ENCODE results near the gene MRFAP1. TPM values are rescaled to one million over a fixed set of nuclear protein-coding genes. Genes with fewer than 3 reads are reported as not detected.

The MRFAP1 gene
- total and polyA plus RNA-seq, 7 donors = 216 to 539 (median 300) TPM

DNA sequence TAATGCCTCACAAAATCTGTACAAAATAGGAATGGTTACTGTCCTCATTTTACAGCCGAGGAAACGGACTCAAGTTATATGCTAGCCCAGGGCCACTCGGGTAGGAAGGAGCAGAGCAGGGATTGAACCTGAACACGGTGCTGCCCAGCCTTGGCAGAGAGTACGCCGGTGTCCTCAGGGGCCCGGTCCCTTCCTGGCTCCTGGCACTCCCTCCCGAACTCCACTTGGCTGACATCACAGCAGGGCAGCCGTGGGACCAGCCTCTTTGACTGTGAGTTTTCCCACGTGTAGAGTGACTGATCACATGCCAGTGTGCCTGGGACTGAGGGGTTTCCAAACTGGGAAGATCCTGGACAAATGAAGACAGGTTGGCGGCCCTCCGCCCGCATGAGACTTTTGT, 41.8 kb upstream of the MRFAP1 start:
- WGBS, 3 donors = 55 to 57% (median 56%) methylated on average over 11 to 13 of the region's 13 CpGs
- no peak for ATAC-seq

DNA sequence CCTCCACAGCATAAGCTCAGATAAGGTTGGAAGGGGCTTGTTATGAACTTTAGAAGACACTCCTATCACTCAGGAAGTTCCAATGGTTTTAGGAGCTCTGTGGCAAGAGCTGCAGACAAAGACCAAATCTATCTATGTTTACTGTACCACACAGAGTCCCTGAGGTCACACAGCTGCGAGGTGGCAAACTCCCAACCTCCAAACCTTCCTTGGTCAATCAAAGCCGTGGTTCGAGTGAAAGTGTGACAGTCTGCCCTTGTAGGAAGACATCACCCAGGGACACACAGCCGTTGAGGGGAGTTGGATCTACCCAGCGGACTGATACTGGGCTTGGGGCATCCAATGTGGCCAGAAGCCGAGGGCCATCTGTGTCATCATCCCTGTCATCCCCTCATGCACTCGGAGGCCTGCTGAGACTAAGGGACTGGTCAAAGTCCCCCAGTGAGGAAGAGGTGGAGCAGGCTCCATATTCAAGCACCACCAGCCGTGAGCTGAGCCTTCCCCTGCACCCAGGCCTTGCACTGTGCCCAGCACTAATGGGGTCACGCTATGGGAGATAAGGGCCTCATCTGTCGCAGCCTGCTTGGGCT, 38.7 kb upstream of the MRFAP1 start:
- TF ChIP-seq, protein P1, sequence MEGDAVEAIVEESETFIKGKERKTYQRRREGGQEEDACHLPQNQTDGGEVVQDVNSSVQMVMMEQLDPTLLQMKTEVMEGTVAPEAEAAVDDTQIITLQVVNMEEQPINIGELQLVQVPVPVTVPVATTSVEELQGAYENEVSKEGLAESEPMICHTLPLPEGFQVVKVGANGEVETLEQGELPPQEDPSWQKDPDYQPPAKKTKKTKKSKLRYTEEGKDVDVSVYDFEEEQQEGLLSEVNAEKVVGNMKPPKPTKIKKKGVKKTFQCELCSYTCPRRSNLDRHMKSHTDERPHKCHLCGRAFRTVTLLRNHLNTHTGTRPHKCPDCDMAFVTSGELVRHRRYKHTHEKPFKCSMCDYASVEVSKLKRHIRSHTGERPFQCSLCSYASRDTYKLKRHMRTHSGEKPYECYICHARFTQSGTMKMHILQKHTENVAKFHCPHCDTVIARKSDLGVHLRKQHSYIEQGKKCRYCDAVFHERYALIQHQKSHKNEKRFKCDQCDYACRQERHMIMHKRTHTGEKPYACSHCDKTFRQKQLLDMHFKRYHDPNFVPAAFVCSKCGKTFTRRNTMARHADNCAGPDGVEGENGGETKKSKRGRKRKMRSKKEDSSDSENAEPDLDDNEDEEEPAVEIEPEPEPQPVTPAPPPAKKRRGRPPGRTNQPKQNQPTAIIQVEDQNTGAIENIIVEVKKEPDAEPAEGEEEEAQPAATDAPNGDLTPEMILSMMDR (IDR thresholded peaks at IDR 0.05) = no peak
- Histone ChIP-seq H3K4me3 (no peak overlapping the region), H3K9me3 (no peaks in the 10 kb centered on the region), H3K27me3 (ENCODE audit: insufficient read depth in 3 of 3, low read length in 2 of 3) (peaks cover 0 to 6% (median 6%) of the 10 kb centered on the region in 3 donors), H3K36me3 (ENCODE audit: insufficient read depth in 1 of 2, low read depth in 1 of 2) (no peaks in the 10 kb centered on the region), H3K27ac (no peak overlapping the region), H3K4me1 (no peaks in the 10 kb centered on the region)
- ATAC-seq (no peak), DNase-seq (no peak)
- intact Hi-C loops (cut with DNase I) = no loop called here
- 78 to 84% (median 82%) methylated on average over 10 of the region's 10 CpGs for WGBS, 3 donors

More for the DNA sequence above, 41.8 kb upstream of the MRFAP1 start:
- Histone ChIP-seq H3K27ac (no peak overlapping the region), H3K4me1 (no peaks in the 10 kb centered on the region), H3K4me3 (no peak overlapping the region), H3K36me3 (ENCODE audit: insufficient read depth in 1 of 2, low read depth in 1 of 2) (no peaks in the 10 kb centered on the region), H3K9me3 (no peaks in the 10 kb centered on the region), H3K27me3 (ENCODE audit: insufficient read depth in 3 of 3, low read length in 2 of 3) (peaks cover 0 to 10% (median 6%) of the 10 kb centered on the region in 3 donors)
- no peak for DNase-seq
- TF ChIP-seq, protein P1 (IDR thresholded peaks at IDR 0.05) = no peak
- intact Hi-C loops (cut with DNase I) = no loop called here

DNA sequence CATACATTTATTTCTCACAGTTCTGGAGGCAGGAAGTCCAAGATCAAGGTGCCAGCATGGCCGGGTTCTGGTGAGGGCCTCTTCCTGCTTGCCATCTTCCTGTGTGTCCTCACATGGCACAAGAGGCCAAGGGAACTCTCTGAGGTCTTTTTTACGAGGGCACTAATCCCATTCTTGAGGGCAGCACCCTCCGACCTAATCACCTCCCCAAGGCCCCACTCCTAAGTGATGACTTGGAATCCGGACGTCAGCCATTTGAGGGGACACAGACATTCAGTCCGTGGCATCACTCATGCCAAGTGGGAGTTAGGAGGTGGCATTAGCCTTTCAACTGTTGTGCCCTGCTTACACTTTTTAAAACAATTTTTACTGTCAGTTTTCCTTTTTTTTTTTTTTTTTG, 38.2 kb upstream of the MRFAP1 start:
- intact Hi-C loops (cut with DNase I) = no loop called here
- no peaks in the 10 kb centered on the region for H3K36me3 ChIP-seq (ENCODE audit: insufficient read depth in 1 of 2, low read depth in 1 of 2)
- no peaks in the 10 kb centered on the region for H3K9me3 ChIP-seq
- DNase-seq (no peak), ATAC-seq (no peak)
- H3K27me3 ChIP-seq (ENCODE audit: insufficient read depth in 3 of 3, low read length in 2 of 3) = peaks cover 0 to 6% (median 3%) of the 10 kb centered on the region in 3 donors
- no peaks in the 10 kb centered on the region for H3K4me1 ChIP-seq
- H3K4me3 ChIP-seq = no peak overlapping the region
- 86 to 91% (median 88%) methylated on average over 6 of the region's 6 CpGs for WGBS, 3 donors
- no peak overlapping the region for H3K27ac ChIP-seq
- TF ChIP-seq, protein P1 (IDR thresholded peaks at IDR 0.05) = no peak

DNA sequence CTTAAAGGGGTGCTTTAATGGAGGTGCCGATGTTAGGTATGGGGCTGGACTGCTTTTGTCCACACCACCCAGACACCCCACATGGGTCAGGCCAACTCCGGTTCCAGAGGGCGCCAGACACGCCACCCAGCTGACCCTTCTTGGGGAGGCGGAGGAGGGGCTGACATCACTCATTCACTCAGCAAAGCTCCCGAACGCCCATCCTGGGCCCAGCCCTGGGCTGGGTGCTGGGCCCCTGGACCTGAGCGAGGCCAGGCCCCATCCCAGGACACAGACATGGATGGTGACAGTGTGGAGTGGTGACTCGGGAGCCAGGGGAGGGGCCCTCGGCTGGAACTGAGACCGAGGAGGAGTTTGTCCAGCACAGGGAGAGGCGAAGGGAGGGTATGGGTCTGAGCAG, 37.4 kb upstream of the MRFAP1 start:
- no peak for DNase-seq
- TF ChIP-seq, protein P1 (IDR thresholded peaks at IDR 0.05) = no peak
- no peaks in the 10 kb centered on the region for H3K4me1 ChIP-seq
- H3K27ac ChIP-seq = no peak overlapping the region
- H3K9me3 ChIP-seq = no peaks in the 10 kb centered on the region
- no peak overlapping the region for H3K4me3 ChIP-seq
- peaks cover 0 to under 1% (median 0%) of the 10 kb centered on the region in 3 donors for H3K27me3 ChIP-seq (ENCODE audit: insufficient read depth in 3 of 3, low read length in 2 of 3)
- peaks cover 0 to 2% of the 10 kb centered on the region in 2 donors for H3K36me3 ChIP-seq (ENCODE audit: insufficient read depth in 1 of 2, low read depth in 1 of 2)
- ATAC-seq = no peak
- intact Hi-C loops (cut with DNase I) = no loop called here
- WGBS, 3 donors = 88 to 94% (median 89%) methylated on average over 12 of the region's 12 CpGs

DNA sequence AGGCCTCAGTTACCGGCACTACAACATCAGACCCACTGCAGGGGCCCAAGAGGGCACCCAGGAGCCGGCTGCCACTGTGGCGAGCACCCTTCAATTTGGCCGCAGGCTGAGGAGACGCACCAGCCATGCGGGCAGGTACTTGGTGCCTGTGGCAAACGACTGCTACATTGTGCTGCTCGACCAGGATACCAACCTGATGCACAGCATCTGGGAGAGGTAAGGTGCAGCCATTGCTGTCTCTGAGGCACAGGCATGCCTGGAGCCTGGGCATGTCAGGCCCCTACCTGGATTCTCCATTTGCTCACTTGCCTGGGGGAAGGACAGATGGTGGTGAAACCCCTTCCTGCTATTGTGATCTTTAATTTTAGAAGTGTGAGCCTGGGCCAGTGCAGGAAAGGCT, 35.4 kb upstream of the MRFAP1 start:
- intact Hi-C loops (cut with DNase I) = no loop called here
- WGBS, 3 donors = 98 to 99% (median 98%) methylated on average over 8 of the region's 8 CpGs
- no peak overlapping the region for H3K4me3 ChIP-seq
- DNase-seq (no peak), ATAC-seq (no peak)
- H3K27me3 ChIP-seq (ENCODE audit: insufficient read depth in 3 of 3, low read length in 2 of 3) = no peaks in the 10 kb centered on the region
- H3K9me3 ChIP-seq = no peaks in the 10 kb centered on the region
- no peak overlapping the region for H3K27ac ChIP-seq
- H3K4me1 ChIP-seq = no peaks in the 10 kb centered on the region
- TF ChIP-seq, protein P1 (IDR thresholded peaks at IDR 0.05) = no peak
- peaks cover 0 to 2% of the 10 kb centered on the region in 2 donors for H3K36me3 ChIP-seq (ENCODE audit: insufficient read depth in 1 of 2, low read depth in 1 of 2)

All from psoas muscle (tissue), 8 donors.